ENCODE measurements around the gene AFF1. TPM values are rescaled to one million over a fixed set of nuclear protein-coding genes. Genes with fewer than 3 reads are reported as not detected.

Gene AFF1
- total RNA-seq, 4 donors from 2014 or later, result 22.9 to 47.1 (median 34.0) TPM

GRCh38 chr4:86950831-86951525 is 16.2 kb downstream of the AFF1 start:
- Histone ChIP-seq H3K4me1 (peaks cover 6 to 46% (median 8%) of the 10 kb centered on the region in 3 donors), H3K27ac (peak overlapping the region in 2 of 4 donors; percentile 16 to 25), H3K9me3 (no peaks in the 10 kb centered on the region), H3K36me3 (peaks cover 0 to 62% (median 0%) of the 10 kb centered on the region in 3 donors), H3K4me3 (no peak overlapping the region), H3K27me3 (no peaks in the 10 kb centered on the region)
- DNase-seq, result no peak
- intact Hi-C loops (cut with DNase I), result no loop called here
- WGBS, 2 donors, result 71 to 75% methylated on average over 10 of the region's 10 CpGs
- TF ChIP-seq POLR2A (IDR thresholded peaks at IDR 0.05), result no peak
- no peak for TF ChIP-seq CTCF (IDR thresholded peaks at IDR 0.05)

GRCh38 chr4:86955888-86956451 is 21.2 kb downstream of the AFF1 start:
- no peak overlapping the region for H3K27ac ChIP-seq
- intact Hi-C loops (cut with DNase I), result no loop called here
- H3K4me3 ChIP-seq, result no peak overlapping the region
- no peak for DNase-seq
- no peaks in the 10 kb centered on the region for H3K27me3 ChIP-seq
- peaks cover 0 to 46% (median 0%) of the 10 kb centered on the region in 3 donors for H3K36me3 ChIP-seq
- H3K9me3 ChIP-seq, result no peaks in the 10 kb centered on the region
- TF ChIP-seq CTCF (IDR thresholded peaks at IDR 0.05), result no peak
- no peak for TF ChIP-seq POLR2A (IDR thresholded peaks at IDR 0.05)
- H3K4me1 ChIP-seq, result peaks cover 6 to 63% (median 32%) of the 10 kb centered on the region in 3 donors

- peak overlapping the region in 2 of 4 donors; percentile 30 to 66 for H3K27ac ChIP-seq
- H3K9me3 ChIP-seq, result no peaks in the 10 kb centered on the region
- H3K27me3 ChIP-seq, result no peaks in the 10 kb centered on the region
- no peak overlapping the region for H3K4me3 ChIP-seq
- WGBS, 2 donors, result 92 to 100% methylated on average over 1 of the region's 1 CpG
- H3K4me1 ChIP-seq, result peaks cover 6 to 72% (median 40%) of the 10 kb centered on the region in 3 donors
- TF ChIP-seq POLR2A (IDR thresholded peaks at IDR 0.05) (no peak), CTCF (IDR thresholded peaks at IDR 0.05) (no peak)
- no peak for DNase-seq
- intact Hi-C loops (cut with DNase I), result no loop called here
- peaks cover 0 to 43% (median 0%) of the 10 kb centered on the region in 3 donors for H3K36me3 ChIP-seq
Observed at GRCh38 chr4:86957215-86957614, 22.4 kb downstream of the AFF1 start.

GRCh38 chr4:86959588-86960500 is 25.0 kb downstream of the AFF1 start:
- H3K27me3 ChIP-seq, result no peaks in the 10 kb centered on the region
- WGBS, 2 donors, result 69 to 78% methylated on average over 11 of the region's 11 CpGs

More at GRCh38 chr4:86959588-86960500, 25.0 kb downstream of the AFF1 start:
- intact Hi-C loops (cut with DNase I), result no loop called here
- Histone ChIP-seq H3K36me3 (peaks cover 0 to 18% (median 0%) of the 10 kb centered on the region in 3 donors), H3K4me3 (no peak overlapping the region), H3K27ac (peak overlapping the region in 2 of 4 donors; percentile 18 to 50), H3K4me1 (peaks cover 6 to 76% (median 41%) of the 10 kb centered on the region in 3 donors), H3K9me3 (no peaks in the 10 kb centered on the region)
- TF ChIP-seq POLR2A (IDR thresholded peaks at IDR 0.05), result no peak
- no peak for TF ChIP-seq CTCF (IDR thresholded peaks at IDR 0.05)
- DNase-seq, result no peak

All from esophagus squamous epithelium (tissue), 5 donors.